ENCODE results near the gene ZBTB20.

The ZBTB20 gene

GRCh38 chr3:114351123-114351821 lies 795.8 kb downstream of the ZBTB20 start:
- no peak for FAIRE-seq

DNA sequence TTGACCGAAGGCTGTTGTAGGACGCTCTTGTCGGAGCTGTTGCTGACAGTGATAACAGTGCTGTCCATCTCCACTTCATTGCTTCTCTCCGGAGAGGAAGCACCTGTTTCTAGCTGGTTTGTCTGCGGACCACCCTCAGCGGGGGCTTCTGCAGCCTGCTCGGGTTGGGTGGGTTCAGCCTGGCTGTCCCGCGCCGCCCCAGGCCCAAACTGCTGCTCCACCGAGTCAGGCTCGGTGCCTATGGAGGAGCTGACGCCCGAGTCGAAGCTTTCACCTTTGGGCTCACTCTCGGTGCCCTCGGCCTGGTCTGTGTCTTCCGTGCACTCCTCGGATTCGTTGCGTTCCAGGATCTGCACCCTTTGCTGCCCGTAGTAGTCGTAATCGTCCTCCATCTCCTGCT lies 796.4 kb downstream of the ZBTB20 start:
- no peak for FAIRE-seq

DNA sequence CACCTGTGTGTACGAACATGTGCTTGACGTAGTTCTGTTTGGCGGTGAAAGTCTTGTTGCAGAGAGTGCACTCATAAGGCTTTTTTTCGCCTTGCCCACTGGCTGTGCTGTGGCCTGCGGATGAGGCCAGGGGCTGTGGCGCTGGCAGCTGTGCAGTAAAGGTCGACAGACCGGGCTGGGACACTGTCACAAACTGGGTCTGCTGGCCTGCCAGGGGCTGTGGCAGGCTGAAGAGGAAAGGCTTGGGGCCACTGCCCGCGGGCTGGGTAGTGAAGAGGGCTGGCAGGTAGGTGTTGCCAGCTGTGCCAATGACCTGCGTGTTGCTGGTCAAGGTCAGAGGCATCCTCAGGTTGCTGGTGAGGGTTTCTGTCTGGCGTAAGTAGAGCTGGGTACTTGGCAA lies 796.8 kb downstream of the ZBTB20 start:
- FAIRE-seq: no peak

GRCh38 chr3:114344492-114344891 lies 802.6 kb downstream of the ZBTB20 start:
- FAIRE-seq: no peak

- FAIRE-seq: no peak
Measured at GRCh38 chr3:114338651-114339357, 808.3 kb downstream of the ZBTB20 start.

DNA sequence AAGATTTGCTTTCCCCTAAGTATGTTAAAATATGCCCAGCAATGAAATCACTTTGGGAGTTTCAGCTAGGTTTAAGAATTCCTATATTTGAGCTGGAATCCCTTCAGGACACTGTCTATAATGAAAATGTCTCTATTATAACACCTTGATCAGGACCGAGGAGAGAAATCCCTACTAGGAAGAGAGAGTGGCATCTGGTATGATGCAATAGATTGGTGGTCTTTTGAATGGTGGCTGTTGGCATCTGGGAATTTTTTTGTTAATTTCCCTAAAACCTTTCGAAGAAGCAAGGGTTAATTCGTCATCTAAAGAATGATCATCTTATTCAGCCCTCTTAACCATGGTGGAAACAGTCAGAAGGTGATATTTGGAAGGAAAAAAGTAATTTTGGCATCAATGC lies 810.2 kb downstream of the ZBTB20 start:
- no peak for FAIRE-seq

GRCh38 chr3:114336122-114336697 lies 810.9 kb downstream of the ZBTB20 start:
- peak; percentile 56 for FAIRE-seq

DNA sequence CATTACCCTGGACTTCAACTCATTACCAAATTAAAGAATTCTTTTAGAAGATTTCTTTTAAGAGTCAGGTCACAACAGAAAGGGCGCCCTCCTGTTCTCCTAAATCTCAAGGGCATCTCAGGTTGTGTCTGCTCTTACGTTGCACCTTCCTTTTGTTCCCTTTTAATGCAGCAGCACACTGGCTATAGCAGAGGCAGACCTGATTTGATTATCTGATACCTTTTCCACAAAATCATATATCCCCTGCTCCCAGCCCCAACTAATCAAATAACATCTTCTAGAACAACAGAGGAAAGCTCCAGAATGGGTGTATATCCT lies 813.2 kb downstream of the ZBTB20 start:
- FAIRE-seq: no peak

- no peak for FAIRE-seq
Measured at GRCh38 chr3:114333180-114333922, 813.7 kb downstream of the ZBTB20 start.

- no peak for FAIRE-seq
Measured at GRCh38 chr3:114332342-114333179, 814.5 kb downstream of the ZBTB20 start.

DNA sequence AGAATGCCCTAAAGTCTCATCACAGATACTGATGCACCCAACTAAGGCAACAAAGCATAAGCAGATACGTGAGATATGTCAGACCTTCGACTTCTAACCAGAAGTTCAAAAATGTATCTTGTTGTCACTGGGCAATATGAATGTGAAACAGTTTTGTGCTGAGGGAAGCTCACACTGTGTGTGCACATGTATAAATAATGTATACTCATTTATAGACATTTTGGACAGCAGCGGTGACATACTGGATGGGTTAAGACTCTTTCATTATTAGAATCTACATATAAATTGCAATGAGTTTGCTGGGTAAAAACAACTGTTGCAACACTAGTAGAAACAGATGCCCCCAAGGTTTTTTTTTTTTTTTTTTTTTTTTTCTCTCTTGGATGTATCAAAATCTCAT lies 815.4 kb downstream of the ZBTB20 start:
- no peak for FAIRE-seq

DNA sequence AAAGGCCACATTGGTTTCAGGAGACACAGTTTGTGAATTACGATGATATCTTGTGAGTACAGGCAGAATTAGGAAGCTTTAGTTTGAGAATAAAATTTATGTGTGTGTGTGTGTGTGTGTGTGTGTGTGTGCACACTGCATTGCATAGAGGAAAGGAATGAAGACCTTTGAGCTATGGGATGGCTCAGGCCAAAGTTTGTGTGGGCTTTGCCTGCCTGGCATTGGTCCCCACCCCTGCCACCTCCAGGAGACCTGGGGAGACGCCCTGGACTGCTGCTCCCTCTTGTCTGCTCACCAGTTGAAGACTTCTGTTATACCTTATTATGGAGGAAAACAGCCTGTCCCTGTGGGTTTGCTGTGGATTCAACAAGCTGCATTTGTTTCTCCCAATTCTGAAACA lies 816.1 kb downstream of the ZBTB20 start:
- FAIRE-seq: no peak

GRCh38 chr3:114329823-114330222 lies 817.3 kb downstream of the ZBTB20 start:
- FAIRE-seq: no peak

DNA sequence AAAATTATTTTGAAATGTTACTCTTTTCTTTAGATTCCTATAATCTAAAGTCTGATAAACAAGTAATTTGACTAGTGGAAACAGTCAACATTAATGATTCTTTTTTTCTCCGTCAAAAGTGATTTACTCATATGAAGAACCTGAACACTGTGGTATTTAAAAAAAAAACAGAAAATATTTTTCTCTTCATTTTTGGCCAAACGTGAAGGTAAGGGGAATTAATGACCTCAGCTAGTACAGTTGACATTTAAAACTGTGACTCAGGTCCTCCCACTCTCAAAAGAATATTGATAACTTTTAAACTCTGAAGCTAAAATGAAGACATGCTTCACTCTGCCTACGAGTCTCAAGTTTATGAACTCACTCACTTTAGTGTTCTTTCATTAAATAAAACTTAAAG lies 818.7 kb downstream of the ZBTB20 start:
- FAIRE-seq: no peak

GRCh38 chr3:114327665-114328064 lies 819.4 kb downstream of the ZBTB20 start:
- no peak for FAIRE-seq

DNA sequence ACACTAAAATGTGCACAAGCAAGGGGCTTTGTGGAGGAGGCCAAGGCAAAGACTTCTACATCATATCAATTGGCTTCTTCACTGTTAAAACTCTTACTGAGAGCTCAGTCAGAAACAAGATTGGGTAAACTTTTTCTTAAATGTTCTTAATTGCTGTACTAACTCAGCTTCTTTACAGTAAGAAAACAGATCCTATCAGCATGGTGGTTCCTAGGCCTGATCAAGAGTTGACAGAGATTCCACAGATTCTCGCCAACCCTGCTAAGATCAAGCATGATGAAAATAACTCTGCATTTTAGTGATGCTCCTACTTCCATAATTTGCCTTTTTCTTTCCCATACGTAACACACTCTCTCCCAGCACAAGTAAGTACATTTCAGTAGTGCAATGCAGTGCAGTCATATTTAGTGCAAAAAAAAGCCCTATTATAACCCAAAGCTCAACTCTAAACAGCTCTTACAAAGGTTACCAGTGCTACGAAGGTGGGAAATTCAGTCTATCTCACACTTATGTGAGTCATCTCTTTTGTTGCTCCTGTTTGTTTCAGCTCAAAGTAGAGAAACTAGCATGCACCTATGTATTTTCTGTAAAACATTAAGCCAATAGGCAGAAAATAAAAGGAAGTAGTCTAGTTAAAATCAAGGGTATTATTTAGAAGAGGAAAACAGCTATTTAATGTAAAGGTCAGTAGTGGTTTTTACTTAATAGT lies 823.4 kb downstream of the ZBTB20 start:
- no peak for FAIRE-seq

DNA sequence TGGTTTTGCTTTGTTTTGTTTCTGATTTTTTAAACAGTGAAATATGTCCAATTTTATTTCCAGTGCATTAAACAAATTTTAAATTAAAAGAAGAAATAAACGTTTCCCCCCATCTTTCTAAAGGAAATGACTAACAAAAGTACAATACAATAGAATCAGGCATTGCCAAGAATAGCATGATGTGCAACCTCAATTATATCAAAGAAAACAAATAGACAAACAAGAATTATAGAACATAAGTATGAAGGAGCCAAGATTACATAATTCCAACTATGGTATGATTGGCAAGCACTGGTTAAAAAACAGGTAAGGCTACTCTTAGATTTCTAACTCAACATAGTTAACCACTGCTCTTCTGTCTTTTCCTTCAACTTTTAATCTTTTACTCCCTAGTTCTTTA lies 826.8 kb downstream of the ZBTB20 start:
- FAIRE-seq: no peak

DNA sequence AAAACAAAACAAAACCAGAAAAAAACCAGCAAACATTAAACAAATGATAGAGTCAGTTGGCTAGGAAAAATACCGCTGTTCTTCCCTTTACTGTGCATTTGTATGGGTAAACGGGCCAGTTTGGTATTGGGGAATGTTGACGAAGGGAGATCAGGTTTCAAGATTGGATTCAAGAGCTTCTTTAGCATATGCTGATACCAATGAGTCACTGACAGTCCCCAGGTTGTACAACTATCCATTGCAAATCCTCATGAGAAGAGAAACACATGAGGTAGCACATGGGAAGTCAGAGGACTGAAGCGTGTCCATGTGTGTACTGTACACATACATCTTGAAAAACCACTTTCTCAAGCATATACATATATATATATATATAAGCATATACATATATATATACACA lies 827.6 kb downstream of the ZBTB20 start:
- FAIRE-seq: no peak

GRCh38 chr3:114318295-114318694 lies 828.8 kb downstream of the ZBTB20 start:
- FAIRE-seq: no peak

GRCh38 chr3:114314282-114314681 lies 832.8 kb downstream of the ZBTB20 start:
- no peak for FAIRE-seq

DNA sequence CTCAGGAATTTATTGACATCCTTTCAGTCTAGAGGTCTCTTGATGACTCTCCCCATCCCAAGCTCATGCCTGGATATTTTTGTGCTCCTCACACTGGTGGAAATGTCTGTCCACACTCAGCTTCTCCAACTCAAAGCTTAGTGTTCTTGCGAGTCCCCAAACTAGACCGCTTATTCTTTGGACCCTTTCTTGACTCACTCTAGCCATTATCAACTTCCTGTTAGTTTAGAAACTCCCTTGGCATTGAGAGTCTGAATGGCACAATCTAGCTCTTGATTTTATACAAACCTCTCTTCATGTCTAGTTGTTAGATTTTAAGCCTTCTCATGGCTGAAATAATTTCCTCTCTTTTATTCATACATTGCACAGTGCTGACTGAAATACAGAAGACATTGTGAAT lies 833.7 kb downstream of the ZBTB20 start:
- no peak for FAIRE-seq

DNA sequence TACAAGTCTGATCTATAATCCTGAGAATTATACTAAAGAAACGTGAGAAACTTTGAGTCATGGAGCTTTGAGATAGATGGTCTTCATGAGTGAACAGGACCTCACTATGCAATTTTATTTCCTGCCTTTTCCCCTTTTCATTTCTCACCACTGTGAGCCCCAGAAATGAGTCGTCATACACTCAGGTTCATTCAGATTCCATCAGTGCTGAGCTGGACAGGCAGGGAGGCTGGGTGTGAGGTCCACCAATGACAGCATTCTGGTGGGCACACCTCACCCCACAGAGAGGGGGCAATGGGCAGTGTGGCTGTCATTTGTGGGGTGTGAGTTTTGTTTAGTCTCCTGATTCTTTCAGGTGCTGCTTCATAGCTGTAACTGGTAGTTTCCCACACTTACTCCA lies 836.4 kb downstream of the ZBTB20 start:
- no peak for FAIRE-seq

All from G401.6 (cell line).